IPS-18a (cell line): ENCODE measurements around the gene DYTN.

Experiments
- H3K27ac ChIP-seq: one replicate; pipeline ENCODE4 v1.5.1; 2013; ENCODE audit warnings: low read length
- H3K27me3 ChIP-seq: one replicate; pipeline ENCODE4 v1.6.1; 2013; ENCODE audit warnings: mild to moderate bottlenecking, low read length; ENCODE audit not compliant: control insufficient read depth, insufficient read depth
- H3K36me3 ChIP-seq: one replicate; pipeline ENCODE4 v1.6.1; 2013; ENCODE audit warnings: low read depth, low read length; ENCODE audit not compliant: control insufficient read depth
- H3K4me1 ChIP-seq: one replicate; pipeline ENCODE4 v1.6.1; 2013; ENCODE audit warnings: low read depth, low read length; ENCODE audit not compliant: control insufficient read depth
- H3K4me3 ChIP-seq: one replicate; pipeline ENCODE4 v1.5.1; 2013; ENCODE audit warnings: low read length
- H3K9ac ChIP-seq: one replicate; pipeline ENCODE4 v1.6.1; 2013; ENCODE audit warnings: mild to moderate bottlenecking, low read length, moderate library complexity
- H3K9me3 ChIP-seq: one replicate; pipeline ENCODE4 v1.6.1; 2013; ENCODE audit warnings: low read depth, low read length; ENCODE audit not compliant: control insufficient read depth

The DYTN gene

DNA sequence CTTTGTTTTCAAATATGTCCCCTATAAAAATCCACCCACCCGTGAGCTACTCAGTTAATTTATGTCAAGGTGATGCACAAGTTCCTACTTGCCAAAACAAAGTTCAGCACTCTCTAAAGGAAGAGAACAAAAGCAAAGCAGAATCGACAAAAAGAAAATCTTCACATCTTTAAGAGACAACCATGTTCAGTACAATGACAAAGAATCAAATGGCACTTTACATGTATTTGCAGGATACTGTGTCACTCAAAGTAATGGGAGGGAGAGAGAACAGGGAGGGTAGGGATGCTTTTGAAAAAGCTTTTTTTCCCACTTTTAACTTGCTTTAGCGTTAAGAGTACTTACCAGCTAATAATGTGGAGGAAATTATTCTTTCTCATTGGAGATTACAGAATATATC, 115.0 kb downstream of the DYTN start:
- no peaks in the 10 kb centered on the region for H3K9me3 ChIP-seq
- H3K27me3 ChIP-seq = no peaks in the 10 kb centered on the region
- no peak overlapping the region for H3K27ac ChIP-seq
- no peak overlapping the region for H3K9ac ChIP-seq
- H3K4me3 ChIP-seq = no peak overlapping the region
- H3K36me3 ChIP-seq = peaks cover 3% of the 10 kb centered on the region
- no peaks in the 10 kb centered on the region for H3K4me1 ChIP-seq
